Left lung (tissue), 10 donors: ENCODE results near the gene CAMK2N2. TPM values are rescaled to one million over a fixed set of nuclear protein-coding genes. Genes with fewer than 3 reads are reported as not detected.
A peak's percentile ranks its signal among the peaks of the same experiment; 100 is the strongest.

Experiments used
- ATAC-seq: fragments of 200-7000 bp; cut with Tn5 transposase; one replicate; pipeline ENCODE4 v1.9.1; 2020; ENCODE audit warnings: moderate library complexity
- DNase-seq, 4 donors: peaks; one replicate each; pipeline ENCODE4 v3.0.0-alpha.2; 2013 to 2020
- H3K27ac ChIP-seq, 2 donors: fragments of 200-600 bp; sonication (generic) in 1 of 2; one replicate each; pipeline versions ENCODE4 v1.5.0 to v1.8.0; 2020 to 2021
- H3K27me3 ChIP-seq, 2 donors: fragments of 200-600 bp; sonication (generic) in 1 of 2; one replicate each; pipeline versions ENCODE4 v1.5.0 to v1.8.0; 2020 to 2021
- H3K36me3 ChIP-seq, 2 donors: fragments of 200-600 bp; sonication (generic) in 1 of 2; one replicate each; pipeline versions ENCODE4 v1.5.0 to v1.8.0; 2020 to 2021
- H3K4me1 ChIP-seq, 2 donors: fragments of 200-600 bp; one replicate each; pipeline ENCODE4 v1.8.0; 2021
- H3K4me3 ChIP-seq, 2 donors: fragments of 200-600 bp; sonication (generic) in 1 of 2; one replicate each; pipeline versions ENCODE4 v1.5.0 to v1.8.0; 2020 to 2021; ENCODE audit warnings: mild to moderate bottlenecking in 1 of 2
- H3K9me3 ChIP-seq, 2 donors: fragments of 200-600 bp; sonication (generic) in 1 of 2; one replicate each; pipeline versions ENCODE4 v1.5.0 to v1.8.0; 2020 to 2021
- intact Hi-C, 2 donors: fragments of 100-400 bp; cut with DNase I; formaldehyde crosslinking; loops; one replicate each; pipeline versions ENCODE4 v1.11.2 to v1.14.2; 2022
- polyA plus RNA-seq, 6 donors: library from polyadenylated mRNA; unstranded; fragments of 120-200 nt; gene quantifications; one replicate each; pipeline ENCODE4 v1.2.1, GENCODE V29; 2013; ENCODE audit not compliant: insufficient read length in 6 of 6
- total RNA-seq, 2 donors: library from RNA; stranded (reverse); fragmentation: NEBNext Ultra II Directional; extraction: Animal tissue kit (Norgen Biotek cat#: 25700); gene quantifications; one replicate each; pipeline ENCODE4 v1.2.1, GENCODE V29; 2021
- TF ChIP-seq, protein P1 (sequence below), 2 donors: fragments of 200-600 bp; sonication (generic) in 1 of 2; IDR thresholded peaks; one replicate each; pipeline versions ENCODE4 v1.5.0 to v1.8.0; 2021; ENCODE audit warnings: antibody characterized with exemption in 2 of 2
- donor health status: DM: no; HTN: yes; CAD: no.
- donor health status: DM: no; HTN: no; CAD: no.

Gene CAMK2N2
- total and polyA plus RNA-seq, 8 donors = 0.10 to 1.0 (median 0.22) TPM; not detected in 1

DNA sequence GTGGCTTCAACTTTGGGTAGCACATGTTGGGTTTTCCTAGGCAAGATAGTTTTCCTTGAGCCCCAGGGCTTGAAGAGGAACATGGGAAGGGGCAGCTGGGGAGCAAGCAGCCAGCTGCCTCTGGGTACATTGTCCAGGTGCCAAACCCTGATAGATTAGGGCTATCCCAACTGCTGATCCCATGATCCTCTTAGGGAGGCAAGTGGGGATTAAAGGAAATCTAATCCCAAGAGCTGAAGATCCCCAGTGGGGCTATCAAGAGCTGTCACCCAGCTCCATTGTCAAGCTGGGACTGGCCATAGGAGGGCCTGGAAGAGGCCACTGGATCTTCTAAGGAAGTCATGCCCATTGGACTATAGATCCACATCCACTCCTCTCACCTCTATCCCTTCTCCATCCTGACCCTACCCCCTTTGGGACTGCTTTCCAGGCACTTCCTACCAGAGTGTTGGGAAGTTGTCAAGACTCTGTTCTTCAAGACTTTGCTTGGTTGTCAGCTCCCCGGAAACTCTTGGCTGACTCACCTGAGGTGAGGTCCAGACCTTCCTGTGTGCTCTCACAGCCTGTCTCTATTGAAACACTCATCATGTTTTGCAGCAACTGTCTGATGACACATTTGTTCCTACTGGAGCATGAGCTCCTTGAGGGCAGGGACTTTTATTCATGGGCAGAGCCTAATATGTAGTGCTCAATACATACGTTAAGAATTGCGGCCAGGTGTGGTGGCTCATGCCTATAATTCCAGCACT lies 5.9 kb downstream of the CAMK2N2 start:
- H3K4me3 ChIP-seq = no peak overlapping the region
- peaks cover 4 to 14% of the 10 kb centered on the region in 2 donors for H3K4me1 ChIP-seq
- DNase-seq (no peak), ATAC-seq (no peak)
- H3K27ac ChIP-seq = no peak overlapping the region
- H3K9me3 ChIP-seq = no peaks in the 10 kb centered on the region
- TF ChIP-seq, protein P1, sequence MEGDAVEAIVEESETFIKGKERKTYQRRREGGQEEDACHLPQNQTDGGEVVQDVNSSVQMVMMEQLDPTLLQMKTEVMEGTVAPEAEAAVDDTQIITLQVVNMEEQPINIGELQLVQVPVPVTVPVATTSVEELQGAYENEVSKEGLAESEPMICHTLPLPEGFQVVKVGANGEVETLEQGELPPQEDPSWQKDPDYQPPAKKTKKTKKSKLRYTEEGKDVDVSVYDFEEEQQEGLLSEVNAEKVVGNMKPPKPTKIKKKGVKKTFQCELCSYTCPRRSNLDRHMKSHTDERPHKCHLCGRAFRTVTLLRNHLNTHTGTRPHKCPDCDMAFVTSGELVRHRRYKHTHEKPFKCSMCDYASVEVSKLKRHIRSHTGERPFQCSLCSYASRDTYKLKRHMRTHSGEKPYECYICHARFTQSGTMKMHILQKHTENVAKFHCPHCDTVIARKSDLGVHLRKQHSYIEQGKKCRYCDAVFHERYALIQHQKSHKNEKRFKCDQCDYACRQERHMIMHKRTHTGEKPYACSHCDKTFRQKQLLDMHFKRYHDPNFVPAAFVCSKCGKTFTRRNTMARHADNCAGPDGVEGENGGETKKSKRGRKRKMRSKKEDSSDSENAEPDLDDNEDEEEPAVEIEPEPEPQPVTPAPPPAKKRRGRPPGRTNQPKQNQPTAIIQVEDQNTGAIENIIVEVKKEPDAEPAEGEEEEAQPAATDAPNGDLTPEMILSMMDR (IDR thresholded peaks at IDR 0.05) = no peak
- peaks cover 5 to 24% of the 10 kb centered on the region in 2 donors for H3K27me3 ChIP-seq
- intact Hi-C loops = no loop called here
- peaks cover 0 to 15% of the 10 kb centered on the region in 2 donors for H3K36me3 ChIP-seq

DNA sequence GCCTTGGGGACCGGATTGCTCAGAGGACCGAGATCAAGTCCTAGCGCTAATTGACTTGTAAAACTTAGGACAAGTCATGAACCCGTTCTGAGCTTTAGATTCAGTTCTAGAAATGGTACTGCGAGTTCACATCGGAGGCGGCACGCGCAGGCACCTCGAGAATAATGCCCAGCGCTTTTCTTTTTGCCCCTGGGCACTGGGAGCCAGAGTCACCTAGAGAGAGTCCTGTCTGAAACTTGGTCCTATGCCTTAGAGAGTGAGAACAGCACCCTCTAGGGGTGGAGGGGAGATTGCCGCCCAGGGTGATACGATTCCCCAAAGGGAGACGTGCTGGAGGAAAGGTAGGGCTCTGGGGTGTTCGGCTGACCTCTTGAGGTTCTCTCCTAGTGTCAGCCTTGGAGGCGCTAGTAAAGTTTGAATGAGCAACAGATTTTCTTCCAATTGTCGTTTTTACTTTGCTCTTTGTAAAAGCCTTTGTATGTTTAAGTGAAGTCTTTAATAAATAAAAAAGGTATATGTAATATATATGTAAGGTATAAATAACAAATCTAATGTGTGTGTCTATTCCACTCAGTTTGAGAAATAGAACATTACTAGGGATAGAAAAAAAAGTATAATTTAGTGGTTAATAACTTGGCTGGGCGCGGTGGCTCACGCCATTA lies 11.1 kb downstream of the CAMK2N2 start:
- H3K27ac ChIP-seq = peak overlapping the region in 1 of 2 donors; percentile 91
- intact Hi-C loops = no loop called here

DNA sequence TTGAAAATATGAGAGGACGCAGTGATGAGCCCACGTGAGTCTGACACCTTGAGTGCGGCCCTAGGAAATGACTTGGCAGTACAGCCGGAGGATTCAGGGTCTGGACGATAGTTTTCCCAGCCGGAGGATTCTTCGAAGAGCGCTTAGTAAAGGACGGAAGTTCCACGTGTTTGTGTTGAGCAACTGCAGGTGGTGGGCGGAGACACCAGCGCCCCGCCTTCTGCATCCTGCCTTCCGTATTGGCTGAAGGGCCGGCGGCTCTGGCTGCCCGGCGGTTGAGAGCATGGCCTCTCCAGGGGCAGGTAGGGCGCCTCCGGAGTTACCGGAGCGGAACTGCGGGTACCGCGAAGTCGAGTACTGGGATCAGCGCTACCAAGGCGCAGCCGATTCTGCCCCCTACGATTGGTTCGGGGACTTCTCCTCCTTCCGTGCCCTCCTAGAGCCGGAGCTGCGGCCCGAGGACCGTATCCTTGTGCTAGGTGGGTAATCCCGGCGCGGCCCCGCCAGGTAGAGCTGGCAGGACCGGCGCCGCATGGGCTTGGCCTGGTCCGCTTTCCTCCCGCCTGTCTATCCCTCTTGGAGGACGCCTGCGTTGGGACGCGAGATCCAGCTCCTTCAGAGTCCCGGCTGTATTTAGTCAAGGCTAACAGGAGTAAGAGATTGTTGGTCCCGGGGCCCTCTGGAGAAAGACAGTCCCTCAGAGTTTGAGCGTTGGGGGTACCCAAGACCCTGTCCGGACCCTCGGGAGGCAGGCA lies 11.8 kb downstream of the CAMK2N2 start, which contains the start of gene EEF1AKMT4:
EEF1AKMT4 (plus strand) TSS at position 261 of the 755 bp plus-strand sequence; CDS start at position 284, 23 bp downstream.
- Histone ChIP-seq H3K27ac (peak within 1 kb of the TSS; percentile 73 to 91), H3K27me3 (no peaks in the 10 kb centered on the region), H3K4me3 (peak within 1 kb of the TSS; percentile 69 to 72), H3K36me3 (peaks cover 0 to 12% of the 10 kb centered on the region in 2 donors), H3K9me3 (no peaks in the 10 kb centered on the region), H3K4me1 (peaks cover 0 to 27% of the 10 kb centered on the region in 2 donors)
- peak; percentile 98 for ATAC-seq
- intact Hi-C loops = no loop called here
- DNase-seq = peak; percentile 92 to 97 (median 96)
- TF ChIP-seq, protein P1 (IDR thresholded peaks at IDR 0.05) = peak in 1 of 2 donors; percentile 45

More for the DNA sequence above, 11.1 kb downstream of the CAMK2N2 start:
- TF ChIP-seq, protein P1 (IDR thresholded peaks at IDR 0.05) = peak; percentile 82 to 95
- DNase-seq (peak; percentile 68 to 87 (median 84)), ATAC-seq (peak; percentile 90)
- H3K4me1 ChIP-seq = peaks cover 0 to 27% of the 10 kb centered on the region in 2 donors
- H3K4me3 ChIP-seq = peak overlapping the region; percentile 69 to 72
- H3K9me3 ChIP-seq = no peaks in the 10 kb centered on the region
- H3K36me3 ChIP-seq = peaks cover 0 to 5% of the 10 kb centered on the region in 2 donors
- H3K27me3 ChIP-seq = no peaks in the 10 kb centered on the region

DNA sequence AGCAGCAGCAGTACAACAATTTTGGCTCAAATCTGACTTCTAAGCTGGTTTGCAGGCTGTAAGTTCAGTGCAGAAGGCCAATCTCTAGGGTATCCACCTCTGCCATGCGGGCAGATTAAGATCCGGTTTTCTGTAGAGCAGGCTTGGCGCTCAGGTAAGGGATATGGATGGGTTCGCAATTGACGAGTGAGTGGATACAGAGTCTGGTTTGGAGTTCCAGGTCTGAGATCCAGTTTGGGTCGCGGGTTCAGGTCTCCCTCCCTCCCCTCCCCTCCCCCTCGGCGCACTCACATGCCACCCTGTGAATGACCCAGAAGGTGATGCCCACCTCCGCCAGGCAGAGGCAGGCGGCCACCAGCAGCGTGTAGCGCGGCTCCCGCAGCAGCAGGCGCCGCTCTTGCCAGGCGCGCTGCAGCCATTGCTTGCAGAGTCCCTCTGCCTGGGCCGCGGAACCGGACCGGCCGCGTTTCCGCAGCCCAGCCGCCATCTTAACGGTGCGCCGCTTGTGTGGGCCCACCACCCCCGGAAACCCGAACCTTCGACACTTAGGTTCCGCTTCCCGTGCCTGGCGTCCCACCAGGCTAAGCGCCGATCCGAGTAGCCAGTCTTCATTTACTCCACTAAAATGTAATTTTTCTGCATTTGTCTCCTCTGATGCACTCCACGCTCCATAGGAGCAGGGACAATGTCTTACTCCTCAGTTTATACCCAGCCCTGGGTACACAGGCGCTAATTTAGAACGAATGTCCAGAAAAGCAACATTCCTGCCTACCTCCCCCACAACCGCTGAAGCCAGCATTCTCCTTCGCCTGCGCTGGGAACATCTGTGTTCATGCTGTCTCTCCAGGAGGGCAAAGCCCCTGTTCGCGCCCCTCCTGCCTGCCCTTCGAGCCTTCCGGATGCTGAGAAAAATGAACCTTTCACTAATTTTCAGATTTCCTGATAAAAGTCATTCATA lies 12.6 kb downstream of the CAMK2N2 start, which contains the start of gene ALG3:
ALG3 (minus strand) TSS at position 509 of the 958 bp plus-strand sequence; CDS start at position 487, 22 bp downstream.
- no peaks in the 10 kb centered on the region for H3K27me3 ChIP-seq
- ATAC-seq = peak; percentile 85
- peaks cover 0 to 21% of the 10 kb centered on the region in 2 donors for H3K36me3 ChIP-seq
- DNase-seq = peak; percentile 85 to 93 (median 87)
- TF ChIP-seq, protein P1 (IDR thresholded peaks at IDR 0.05) = no peak
- peaks cover 0 to 27% of the 10 kb centered on the region in 2 donors for H3K4me1 ChIP-seq
- H3K9me3 ChIP-seq = no peaks in the 10 kb centered on the region
- intact Hi-C loops = no loop called here
- peak within 1 kb of the TSS; percentile 73 to 91 for H3K27ac ChIP-seq
- peak within 1 kb of the TSS; percentile 69 to 72 for H3K4me3 ChIP-seq
